Neural progenitor cell (in vitro differentiated cells): Measurements from ENCODE around the gene ERCC6L. TPM values are rescaled to one million over a fixed set of nuclear protein-coding genes. Genes with fewer than 3 reads are reported as not detected.
"Not testable (repeated sequence)": the region's sequence is repeated elsewhere in the genome, so short reads cannot be mapped to it uniquely, and the experiment has no call there.

Source experiments
- DNase-seq: peaks from one replicate; pipeline ENCODE4 v3.0.0-alpha.2; 2016; ENCODE audit warnings: low spot score
- H2AFZ ChIP-seq: fragments of 200-600 bp; sonication (generic); replicated peaks from 2 replicates; pipeline ENCODE4 v1.6.1; 2016; ENCODE audit warnings: antibody characterized with exemption
- H3F3A ChIP-seq: fragments of 200-600 bp; sonication (generic); 2 replicates; pipeline ENCODE4 v1.6.1; 2016; ENCODE audit warnings: antibody characterized with exemption, low read depth
- H3K27ac ChIP-seq: fragments of 200-600 bp; sonication (generic); 2 replicates; pipeline ENCODE4 v1.5.1; 2016; ENCODE audit warnings: mild to moderate bottlenecking
- H3K27me3 ChIP-seq: fragments of 200-600 bp; sonication (generic); 2 replicates; pipeline ENCODE4 v1.6.1; 2016; ENCODE audit warnings: mild to moderate bottlenecking, moderate library complexity
- H3K36me3 ChIP-seq: fragments of 200-600 bp; sonication (generic); 2 replicates; pipeline ENCODE4 v1.5.1; 2016
- H3K4me1 ChIP-seq: fragments of 200-600 bp; sonication (generic); 2 replicates; pipeline ENCODE4 v1.6.1; 2016; ENCODE audit warnings: mixed run types
- H3K4me2 ChIP-seq: fragments of 200-600 bp; sonication (generic); 2 replicates; pipeline ENCODE4 v1.6.1; 2016
- H3K4me3 ChIP-seq: fragments of 200-600 bp; sonication (generic); 2 replicates; pipeline ENCODE4 v1.5.1; 2016
- H3K79me2 ChIP-seq: fragments of 200-600 bp; sonication (generic); 2 replicates; pipeline ENCODE4 v1.6.1; 2016; ENCODE audit warnings: low read depth
- H3K9ac ChIP-seq: fragments of 200-600 bp; sonication (generic); 2 replicates; pipeline ENCODE4 v1.6.1; 2016
- H3K9me3 ChIP-seq: fragments of 200-600 bp; sonication (generic); 2 replicates; pipeline ENCODE4 v1.5.1; 2016; ENCODE audit warnings: low read depth
- H4K20me1 ChIP-seq: fragments of 200-600 bp; sonication (generic); 2 replicates; pipeline ENCODE4 v1.6.1; 2016; ENCODE audit warnings: low read depth
- H3K27ac Mint-ChIP-seq: 3 replicates; pipeline ENCODE4 v1.8.0; 2021; ENCODE audit warnings: mixed read lengths
- H3K27me3 Mint-ChIP-seq: 2 replicates; pipeline ENCODE4 v1.8.0; 2022; ENCODE audit warnings: low read depth, mild to moderate bottlenecking, inconsistent platforms, moderate library complexity, mixed read lengths; ENCODE audit not compliant: insufficient read depth
- H3K36me3 Mint-ChIP-seq: 3 replicates; pipeline ENCODE4 v1.8.0; 2021; ENCODE audit warnings: mixed read lengths
- H3K4me1 Mint-ChIP-seq: 3 replicates; pipeline ENCODE4 v1.8.0; 2021; ENCODE audit warnings: mixed read lengths
- H3K4me3 Mint-ChIP-seq: 3 replicates; pipeline ENCODE4 v1.8.0; 2021; ENCODE audit warnings: mild to moderate bottlenecking, moderate library complexity, mixed read lengths
- H3K9me3 Mint-ChIP-seq: 3 replicates; pipeline ENCODE4 v1.8.0; 2020; ENCODE audit warnings: mixed read lengths
- CTCF ChIP-seq: fragments of 200-600 bp; sonication (generic); IDR thresholded peaks from 2 replicates; pipeline ENCODE4 v1.5.1; 2017; ENCODE audit warnings: antibody characterized with exemption, mild to moderate bottlenecking
- EZH2 ChIP-seq: fragments of 200-600 bp; sonication (generic); IDR thresholded peaks from 2 replicates; pipeline ENCODE4 v1.6.1; 2017; ENCODE audit warnings: antibody characterized with exemption, mild to moderate bottlenecking, moderate library complexity
- EZH2phosphoT487 ChIP-seq: fragments of 200-600 bp; sonication (generic); IDR thresholded peaks from 2 replicates; pipeline ENCODE4 v1.6.1; 2017; ENCODE audit warnings: antibody characterized with exemption
- total RNA-seq: library from RNA; depleted of rRNA; stranded (reverse); fragments of >200 nt; gene quantifications from 2 replicates; pipeline ENCODE4 v1.2.3, GENCODE V29; 2015; ENCODE audit warnings: low replicate concordance

ERCC6L gene
- total RNA-seq, 1 donor from 2014 or later = 34.5 TPM

- Mint-ChIP-seq H3K4me3 (no peak overlapping the region), H3K27ac (no peak overlapping the region), H3K36me3 (peaks cover 28% of the 10 kb centered on the region), H3K4me1 (no peaks in the 10 kb centered on the region), H3K9me3 (peaks cover 38% of the 10 kb centered on the region), H3K27me3 (no peaks in the 10 kb centered on the region)
- Histone ChIP-seq H3K4me1 (no peaks in the 10 kb centered on the region), H3K9me3 (peaks cover 16% of the 10 kb centered on the region), H3K36me3 (peaks cover 12% of the 10 kb centered on the region), H3K4me3 (no peak overlapping the region), H2AFZ (no peak overlapping the region), H3K4me2 (no peak overlapping the region), H3K27ac (no peak overlapping the region), H3K9ac (no peak overlapping the region), H3F3A (no peaks in the 10 kb centered on the region), H3K27me3 (no peaks in the 10 kb centered on the region), H4K20me1 (no peaks in the 10 kb centered on the region), H3K79me2 (peaks cover 37% of the 10 kb centered on the region)
- no peak for TF ChIP-seq EZH2
- TF ChIP-seq EZH2phosphoT487 = no peak
- no peak for TF ChIP-seq CTCF
- DNase-seq = no peak
Measured at GRCh38 chrX:72230290-72230689, 8.5 kb downstream of the ERCC6L start.

- not testable (repeated sequence) for H3K4me1 ChIP-seq, DNase-seq, H2AFZ ChIP-seq, H3K79me2 ChIP-seq, H3K9ac ChIP-seq, H3K4me3 Mint-ChIP-seq, H3K27me3 Mint-ChIP-seq, H3K36me3 ChIP-seq, H3K27ac ChIP-seq, H3K27me3 ChIP-seq, H3K4me3 ChIP-seq, H3F3A ChIP-seq, H3K4me2 ChIP-seq, H4K20me1 ChIP-seq, H3K9me3 ChIP-seq, H3K27ac Mint-ChIP-seq, H3K4me1 Mint-ChIP-seq
- Mint-ChIP-seq H3K9me3 (peaks cover 31% of the 10 kb centered on the region), H3K36me3 (peaks cover 35% of the 10 kb centered on the region)
Measured at GRCh38 chrX:72220375-72220774, 18.5 kb downstream of the ERCC6L start.

- Mint-ChIP-seq H3K4me1 (no peaks in the 10 kb centered on the region), H3K4me3 (no peak overlapping the region), H3K27ac (no peak overlapping the region)
Measured at GRCh38 chrX:72216973-72217372, 21.9 kb downstream of the ERCC6L start.

More at GRCh38 chrX:72216973-72217372, 21.9 kb downstream of the ERCC6L start:
- no peak for TF ChIP-seq CTCF
- no peak for TF ChIP-seq EZH2phosphoT487
- no peak for TF ChIP-seq EZH2
- no peak for DNase-seq
- H3K9me3 Mint-ChIP-seq = peaks cover 26% of the 10 kb centered on the region
- peaks cover 8% of the 10 kb centered on the region for H3K9me3 ChIP-seq
- H3F3A ChIP-seq = no peaks in the 10 kb centered on the region
- H2AFZ ChIP-seq = no peak overlapping the region
- no peak overlapping the region for H3K27ac ChIP-seq
- peaks cover 30% of the 10 kb centered on the region for H3K36me3 Mint-ChIP-seq
- no peak overlapping the region for H3K9ac ChIP-seq
- H3K4me2 ChIP-seq = no peak overlapping the region
- no peaks in the 10 kb centered on the region for H3K4me1 ChIP-seq
- no peaks in the 10 kb centered on the region for H3K27me3 Mint-ChIP-seq
- peaks cover 12% of the 10 kb centered on the region for H3K79me2 ChIP-seq
- H3K4me3 ChIP-seq = no peak overlapping the region
- no peaks in the 10 kb centered on the region for H3K27me3 ChIP-seq
- H4K20me1 ChIP-seq = no peaks in the 10 kb centered on the region
- no peaks in the 10 kb centered on the region for H3K36me3 ChIP-seq
